ENCODE results near the gene CDC20B. TPM values are rescaled to one million over a fixed set of nuclear protein-coding genes. Genes with fewer than 3 reads are reported as not detected.

CDC20B gene
- total RNA-seq, 1 donor from 2014 or later: not detected

DNA sequence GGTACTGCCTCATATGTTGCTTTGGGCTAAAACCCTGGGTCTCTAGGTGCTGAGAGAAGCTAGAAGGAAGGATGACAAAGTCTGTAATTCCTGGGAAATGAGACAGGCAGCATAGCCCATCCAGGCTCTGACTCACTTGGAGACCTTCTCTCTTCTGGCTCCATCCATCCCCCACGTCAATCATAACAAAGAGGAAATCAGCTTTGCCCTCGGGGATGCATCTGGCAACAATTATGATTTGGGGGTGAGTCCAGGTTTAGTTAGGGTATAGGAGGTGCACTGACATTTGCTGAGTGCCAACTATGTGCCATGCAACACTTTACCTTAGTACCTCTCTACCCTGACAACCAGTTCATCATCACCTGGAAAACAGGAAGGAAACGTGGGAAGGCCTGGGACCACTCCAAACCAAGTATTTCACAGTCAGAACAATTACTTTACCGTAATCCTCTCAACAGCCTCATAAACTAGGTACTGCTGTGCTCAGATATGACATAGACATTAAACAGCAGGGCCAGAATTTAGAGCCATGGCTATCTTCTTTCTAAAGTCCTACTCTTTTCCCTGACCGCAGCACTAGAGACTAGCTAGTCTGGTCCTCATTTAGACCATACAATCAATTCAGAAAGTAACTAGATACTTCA is 109.6 kb downstream of the CDC20B start:
- intact Hi-C loops (cut with DNase I): no loop called here
- DNase-seq (ENCODE audit: low spot score): no peak

Small RNA genes within 50 kb of the gene (microRNA-seq; reads per million reads assigned to microRNA genes)
- gene MIR449A (16.0 reads per million, percentile 33 among the genes with 10 or more reads in this experiment), gene MIR449B (not detected), gene MIR449C (not detected)

Other genes starting within 250 kb of the CDC20B start
- 0.81 TPM for gene ESM1, start 187.6 kb downstream of the CDC20B start, total RNA-seq
- 0.40 TPM for gene GZMK, start 148.9 kb downstream of the CDC20B start, total RNA-seq
- 0.65 TPM for gene GZMA, start 70.5 kb downstream of the CDC20B start, total RNA-seq
- 7.4 TPM for gene GPX8, start 13.0 kb downstream of the CDC20B start, total RNA-seq
- not detected for gene MCIDAS, start 54.1 kb upstream of the CDC20B start, total RNA-seq
- gene CCNO, start 60.4 kb upstream of the CDC20B start, total RNA-seq: 0.22 TPM
- gene DHX29, start 134.5 kb upstream of the CDC20B start, total RNA-seq: 18.0 TPM
- gene MTREX, start 134.8 kb upstream of the CDC20B start, total RNA-seq: 52.4 TPM